ENCODE data around the gene ATP7B.

The ATP7B gene

GRCh38 chr13:51924756-51925544, 86.3 kb downstream of the ATP7B start:
- no peak for DNase-seq (ENCODE audit: low read depth)
- no peak for TF ChIP-seq CTCF (IDR thresholded peaks at IDR 0.05; ENCODE audit: insufficient read depth, low read depth, low read length, missing control alignments)
- no peak overlapping the region for H3K4me3 ChIP-seq (ENCODE audit: low read depth, low read length)

DNA sequence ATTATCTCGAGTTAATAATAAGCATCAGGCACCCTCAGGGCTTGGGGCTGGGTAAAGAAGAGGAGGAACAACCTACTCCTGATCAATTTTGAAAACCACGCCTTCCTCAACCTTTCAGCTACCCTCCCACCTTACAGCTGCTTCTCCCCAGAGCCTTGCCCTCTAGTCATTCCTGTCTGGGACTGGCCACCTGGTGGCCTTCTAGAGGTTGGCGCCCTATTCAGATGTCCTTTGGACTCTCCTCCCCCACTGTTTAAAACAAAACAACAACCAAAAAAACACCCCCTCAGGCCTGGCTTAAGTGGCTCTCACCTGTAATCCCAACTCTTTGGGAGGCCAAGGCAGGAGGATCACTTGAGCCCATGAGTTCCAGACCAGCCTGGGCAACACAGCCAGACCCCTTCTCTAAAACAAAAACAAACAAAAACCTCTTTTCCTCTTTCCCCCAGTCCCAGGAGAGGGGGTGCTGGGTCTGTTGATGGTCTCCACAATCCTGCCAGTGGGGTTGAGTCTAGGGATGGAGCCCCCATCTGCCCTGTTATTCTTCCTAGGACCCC, 87.2 kb downstream of the ATP7B start:
- DNase-seq (ENCODE audit: low read depth) = no peak
- no peak for TF ChIP-seq CTCF (IDR thresholded peaks at IDR 0.05; ENCODE audit: insufficient read depth, low read depth, low read length, missing control alignments)
- H3K4me3 ChIP-seq (ENCODE audit: low read depth, low read length) = no peak overlapping the region

DNA sequence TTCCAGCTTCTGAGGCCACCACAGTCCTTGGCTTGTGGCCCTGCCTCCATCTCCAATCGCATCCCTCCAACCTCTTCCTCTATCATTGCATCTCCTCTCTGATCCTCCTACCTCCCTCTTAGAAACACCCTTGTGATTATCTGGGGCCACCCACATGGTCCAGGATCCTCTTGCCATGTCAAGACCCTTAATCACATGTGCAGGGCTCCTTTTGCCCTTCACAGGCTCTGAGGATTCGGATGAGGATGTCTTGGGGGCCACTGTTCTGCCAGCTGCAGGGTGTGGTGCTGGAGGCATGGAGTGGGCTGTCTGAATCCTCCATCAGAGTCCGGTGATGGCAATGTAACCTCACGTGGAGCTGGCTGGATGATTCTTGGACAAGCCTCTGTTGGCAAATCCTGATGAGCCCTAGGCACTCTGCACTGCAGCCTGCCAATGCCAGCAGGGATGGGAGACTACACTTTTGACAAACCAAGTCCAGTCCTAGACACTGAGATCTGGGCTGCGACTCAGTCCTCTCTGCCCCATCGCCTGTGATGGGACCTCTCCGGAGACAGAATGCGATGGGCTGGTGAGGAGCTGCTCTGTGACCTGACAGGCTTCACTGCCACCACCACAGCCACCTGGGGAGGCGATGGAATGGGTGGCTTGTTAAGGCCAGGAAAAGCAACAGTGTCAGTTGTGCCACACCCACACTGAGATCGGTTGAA, 88.3 kb downstream of the ATP7B start:
- TF ChIP-seq CTCF (IDR thresholded peaks at IDR 0.05; ENCODE audit: insufficient read depth, low read depth, low read length, missing control alignments) = no peak
- DNase-seq (ENCODE audit: low read depth) = no peak
- no peak overlapping the region for H3K4me3 ChIP-seq (ENCODE audit: low read depth, low read length)

DNA sequence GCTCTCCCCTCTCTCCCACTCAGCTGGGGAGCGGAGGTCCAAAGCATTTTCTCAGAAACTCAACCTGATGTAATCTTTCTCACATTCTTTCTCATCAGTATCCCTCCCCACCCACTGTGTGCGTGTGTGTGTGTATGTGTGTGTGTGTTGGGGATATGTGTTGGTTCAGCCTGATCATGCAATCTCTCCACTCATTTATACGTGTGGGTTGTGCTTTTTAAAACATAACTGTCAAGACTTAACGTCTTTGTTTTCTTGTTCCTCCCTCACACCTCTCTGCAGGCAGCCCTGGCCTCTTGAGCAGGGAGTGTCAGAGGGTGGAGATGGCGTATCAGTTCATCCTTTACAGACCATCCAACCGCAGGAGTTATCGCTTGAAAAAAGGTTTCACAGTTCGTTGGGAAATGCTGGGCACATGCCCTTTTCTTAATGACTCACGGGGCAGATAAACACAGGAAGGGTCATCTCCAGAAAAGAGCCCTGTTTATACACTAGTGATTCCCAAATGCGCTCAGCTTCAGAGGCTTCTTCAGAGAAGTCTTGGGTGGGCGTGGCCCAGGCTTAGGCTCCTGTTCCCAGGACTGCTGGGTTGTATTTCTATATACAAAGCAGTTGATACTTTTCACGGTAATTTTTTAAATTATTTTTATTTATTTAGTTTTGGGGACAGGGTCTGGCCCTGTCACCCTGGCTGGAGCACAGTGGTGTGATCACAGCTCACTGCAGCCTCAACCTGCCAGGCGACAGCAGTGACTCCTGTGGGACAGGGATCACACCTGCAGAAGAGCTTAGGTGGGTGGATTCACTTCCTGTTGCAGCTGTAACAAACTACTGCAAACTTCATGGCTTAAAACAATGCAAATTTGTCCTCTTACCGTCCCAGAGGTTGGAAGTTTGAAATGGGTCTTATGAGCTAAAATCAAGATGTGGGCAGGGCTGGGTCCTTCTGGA, 89.2 kb downstream of the ATP7B start:
- no peak for TF ChIP-seq CTCF (IDR thresholded peaks at IDR 0.05; ENCODE audit: insufficient read depth, low read depth, low read length, missing control alignments)
- H3K4me3 ChIP-seq (ENCODE audit: low read depth, low read length) = no peak overlapping the region
- DNase-seq (ENCODE audit: low read depth) = no peak

- no peak for TF ChIP-seq CTCF (IDR thresholded peaks at IDR 0.05; ENCODE audit: insufficient read depth, low read depth, low read length, missing control alignments)
- DNase-seq (ENCODE audit: low read depth) = no peak
- H3K4me3 ChIP-seq (ENCODE audit: low read depth, low read length) = no peak overlapping the region
Measured at GRCh38 chr13:51920786-51921185, 90.5 kb downstream of the ATP7B start.

- DNase-seq (ENCODE audit: low read depth) = no peak
- TF ChIP-seq CTCF (IDR thresholded peaks at IDR 0.05; ENCODE audit: insufficient read depth, low read depth, low read length, missing control alignments) = no peak
- H3K4me3 ChIP-seq (ENCODE audit: low read depth, low read length) = no peak overlapping the region
Measured at GRCh38 chr13:51920267-51920666, 91.0 kb downstream of the ATP7B start.

Measured in GM12865 (cell line).